Stimulated activated CD4-positive, alpha-beta T cell treated with anti-CD3 and anti-CD28 coated beads, Interleukin-4, amount 100 ng/mL, for 4 hours (primary cell): ENCODE results near the gene TMPO.
A peak's percentile ranks its signal among the peaks of the same experiment; 100 is the strongest.
"Not testable (repeated sequence)": the region's sequence is repeated elsewhere in the genome, so short reads cannot be mapped to it uniquely, and the experiment has no call there.

Experiments
- DNase-seq, 2 experiments: peaks; one replicate each; pipeline ENCODE4 v3.0.0-alpha.2; 2020

The TMPO gene

GRCh38 chr12:98515287-98516110 lies at the start of gene TMPO:
TMPO (plus strand) TSS chr12:98515590; CDS start chr12:98515868, 278 bp downstream.
- DNase-seq: peak; percentile 94 to 96

GRCh38 chr12:98465950-98466602 lies 49.3 kb upstream of the TMPO start:
- no peak for DNase-seq

GRCh38 chr12:98466640-98467400 lies 48.6 kb upstream of the TMPO start:
- no peak for DNase-seq

- no peak for DNase-seq
These were observed 46.3 kb upstream of the TMPO start for GRCh38 chr12:98469109-98469508.

GRCh38 chr12:98470469-98471082 lies 44.8 kb upstream of the TMPO start:
- no peak for DNase-seq

GRCh38 chr12:98471085-98471484 lies 44.3 kb upstream of the TMPO start:
- no peak for DNase-seq

GRCh38 chr12:98475565-98475908 lies 39.9 kb upstream of the TMPO start:
- no peak for DNase-seq

GRCh38 chr12:98478606-98479005 lies 36.8 kb upstream of the TMPO start:
- DNase-seq: no peak

GRCh38 chr12:98483621-98484503 lies 31.5 kb upstream of the TMPO start:
- no peak for DNase-seq

- no peak for DNase-seq
These were observed 29.5 kb upstream of the TMPO start for GRCh38 chr12:98485792-98486340.

GRCh38 chr12:98488416-98488815 lies 27.0 kb upstream of the TMPO start:
- DNase-seq: not testable (repeated sequence)

- no peak for DNase-seq
These were observed 26.2 kb upstream of the TMPO start for GRCh38 chr12:98489176-98489575.

GRCh38 chr12:98490501-98491453 lies 24.6 kb upstream of the TMPO start:
- DNase-seq: peak; percentile 68 to 73

- DNase-seq: no peak
These were observed 22.7 kb upstream of the TMPO start for GRCh38 chr12:98492580-98493140.

GRCh38 chr12:98501266-98501629 lies 14.1 kb upstream of the TMPO start:
- DNase-seq: not testable (repeated sequence)

GRCh38 chr12:98503342-98503591 lies 12.1 kb upstream of the TMPO start:
- DNase-seq: peak; percentile 83 to 87

- DNase-seq: peak; percentile 90 to 92
These were observed 11.6 kb upstream of the TMPO start for GRCh38 chr12:98503592-98504367.

GRCh38 chr12:98504368-98504617 lies 11.1 kb upstream of the TMPO start:
- no peak for DNase-seq

- no peak for DNase-seq
These were observed 6.3 kb upstream of the TMPO start for GRCh38 chr12:98509063-98509462.

- not testable (repeated sequence) for DNase-seq
These were observed 3.6 kb upstream of the TMPO start for GRCh38 chr12:98511806-98512205.
